ENCODE results near the gene EXOC3L2. TPM values are rescaled to one million over a fixed set of nuclear protein-coding genes. Genes with fewer than 3 reads are reported as not detected.

The EXOC3L2 gene
- total RNA-seq, 1 experiment from 2014 or later, result not detected

GRCh38 chr19:45267296-45267695 lies 22.1 kb upstream of the EXOC3L2 start (continued):
- TF ChIP-seq EZH2 (IDR thresholded peaks at IDR 0.05) (no peak), EGR1 (IDR thresholded peaks at IDR 0.05; ENCODE audit: low read depth) (no peak)

GRCh38 chr19:45265375-45265774 lies 20.2 kb upstream of the EXOC3L2 start:
- ChIA-PET CTCF (no interaction called here), RAD21 (ENCODE audit: low non-redundant PET in 1 of 2, low total read pairs in 2 of 2, uncharacterized antibody in 2 of 2, unreplicated experiment in 2 of 2) (no interaction called here), POLR2A (no interaction called here)
- intact Hi-C loops (cut with micrococcal nuclease), result no loop called here
- Histone ChIP-seq H4K20me1 (ENCODE audit: insufficient read depth) (no peaks in the 10 kb centered on the region), H2AFZ (ENCODE audit: low read depth, low read length, poor library complexity, severe bottlenecking) (no peak overlapping the region), H3K4me3 (replicated peaks in 1 of 2; ENCODE audit: low read depth in 1 of 2, low read length in 2 of 2) (no peak overlapping the region), H3K9me3 (ENCODE audit: control insufficient read depth in 1 of 2, insufficient read depth in 1 of 2, low read depth in 1 of 2, low read length in 2 of 2) (no peaks in the 10 kb centered on the region), H3K79me2 (ENCODE audit: insufficient read depth, low read length) (no peaks in the 10 kb centered on the region), H3K4me2 (ENCODE audit: low read length) (no peak overlapping the region), H3K27ac (ENCODE audit: low read depth, low read length) (no peak overlapping the region), H3K4me1 (ENCODE audit: control insufficient read depth in 1 of 2, insufficient read depth in 2 of 2, low read length in 2 of 2) (no peaks in the 10 kb centered on the region), H3K9ac (ENCODE audit: low read length) (no peak overlapping the region), H3K9me2 (ENCODE audit: insufficient read depth) (no peaks in the 10 kb centered on the region), H3K36me3 (ENCODE audit: control insufficient read depth in 1 of 2, insufficient read depth in 2 of 2, low read length in 2 of 2) (peaks cover 2 to 4% of the 10 kb centered on the region in 2 experiments; a peak in 3 of 4 replicates), H3K27me3 (ENCODE audit: insufficient read depth, low read length) (no peaks in the 10 kb centered on the region)
- no peak for ATAC-seq
- no TSS peak for BruUV-seq (replicated peaks)
- no peak for TF ChIP-seq SRF (IDR thresholded peaks at IDR 0.05; ENCODE audit: low read depth)
- TF ChIP-seq RAD21 (IDR thresholded peaks at IDR 0.05; ENCODE audit: low read depth), result no peak
- no peak for TF ChIP-seq POLR2AphosphoS5 (IDR thresholded peaks at IDR 0.05; ENCODE audit: low read depth, low read length)
- no peak for TF ChIP-seq YY1 (IDR thresholded peaks at IDR 0.05; ENCODE audit: extremely low read depth, insufficient replicate concordance, low read depth, low read length)
- TF ChIP-seq SP1 (IDR thresholded peaks at IDR 0.05; ENCODE audit: low read depth), result no peak
- TF ChIP-seq CEBPB (IDR thresholded peaks at IDR 0.05; ENCODE audit: low read depth), result no peak
- TF ChIP-seq ATF3 (IDR thresholded peaks at IDR 0.05), result no peak
- TF ChIP-seq EGR1 (IDR thresholded peaks at IDR 0.05; ENCODE audit: low read depth), result no peak
- no peak for TF ChIP-seq TCF7L2 (IDR thresholded peaks at IDR 0.05; ENCODE audit: borderline replicate concordance, extremely low read depth, insufficient read depth, insufficient read length)
- DNase-seq (ENCODE audit: low read depth, low spot score), result no peak

Measured in HCT116 (cell line).